Measurements from ENCODE around the gene IGSF9. TPM values are rescaled to one million over a fixed set of nuclear protein-coding genes. Genes with fewer than 3 reads are reported as not detected.

IGSF9 gene
- total RNA-seq, 1 donor from 2014 or later = 0.25 TPM

DNA sequence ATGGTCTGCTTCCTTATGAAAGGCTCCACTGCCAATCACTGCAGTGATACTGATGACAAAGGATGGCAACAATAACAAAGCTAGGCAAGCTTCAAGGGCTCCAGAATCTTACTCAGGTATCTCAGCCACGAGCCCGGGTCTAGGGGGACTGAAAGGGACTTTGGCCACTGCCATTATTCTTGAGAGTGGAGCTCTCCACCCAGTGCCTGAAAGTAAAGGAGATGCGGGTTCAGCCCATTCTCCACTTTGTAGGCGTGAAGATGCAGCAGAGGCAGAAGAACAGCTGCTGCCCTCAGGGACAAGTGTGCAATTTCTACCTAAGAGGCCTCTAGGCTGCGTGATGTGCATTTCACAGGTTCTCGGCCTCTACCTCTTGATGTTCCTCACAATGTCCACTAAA is 40.1 kb upstream of the IGSF9 start:
- intact Hi-C loops (cut with micrococcal nuclease) = no loop called here
- H3K27me3 ChIP-seq (ENCODE audit: low read depth) = peaks cover 5% of the 10 kb centered on the region
- TF ChIP-seq, protein P1, sequence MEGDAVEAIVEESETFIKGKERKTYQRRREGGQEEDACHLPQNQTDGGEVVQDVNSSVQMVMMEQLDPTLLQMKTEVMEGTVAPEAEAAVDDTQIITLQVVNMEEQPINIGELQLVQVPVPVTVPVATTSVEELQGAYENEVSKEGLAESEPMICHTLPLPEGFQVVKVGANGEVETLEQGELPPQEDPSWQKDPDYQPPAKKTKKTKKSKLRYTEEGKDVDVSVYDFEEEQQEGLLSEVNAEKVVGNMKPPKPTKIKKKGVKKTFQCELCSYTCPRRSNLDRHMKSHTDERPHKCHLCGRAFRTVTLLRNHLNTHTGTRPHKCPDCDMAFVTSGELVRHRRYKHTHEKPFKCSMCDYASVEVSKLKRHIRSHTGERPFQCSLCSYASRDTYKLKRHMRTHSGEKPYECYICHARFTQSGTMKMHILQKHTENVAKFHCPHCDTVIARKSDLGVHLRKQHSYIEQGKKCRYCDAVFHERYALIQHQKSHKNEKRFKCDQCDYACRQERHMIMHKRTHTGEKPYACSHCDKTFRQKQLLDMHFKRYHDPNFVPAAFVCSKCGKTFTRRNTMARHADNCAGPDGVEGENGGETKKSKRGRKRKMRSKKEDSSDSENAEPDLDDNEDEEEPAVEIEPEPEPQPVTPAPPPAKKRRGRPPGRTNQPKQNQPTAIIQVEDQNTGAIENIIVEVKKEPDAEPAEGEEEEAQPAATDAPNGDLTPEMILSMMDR (IDR thresholded peaks at IDR 0.05; ENCODE audit: borderline replicate concordance) = no peak
- no peaks in the 10 kb centered on the region for H3K36me3 ChIP-seq
- no peak overlapping the region for H3K27ac ChIP-seq (replicated peaks)
- H3K4me3 ChIP-seq = no peak overlapping the region
- no peaks in the 10 kb centered on the region for H3K4me1 ChIP-seq
- H3K9me3 ChIP-seq (replicated peaks) = no peaks in the 10 kb centered on the region
- DNase-seq = no peak

DNA sequence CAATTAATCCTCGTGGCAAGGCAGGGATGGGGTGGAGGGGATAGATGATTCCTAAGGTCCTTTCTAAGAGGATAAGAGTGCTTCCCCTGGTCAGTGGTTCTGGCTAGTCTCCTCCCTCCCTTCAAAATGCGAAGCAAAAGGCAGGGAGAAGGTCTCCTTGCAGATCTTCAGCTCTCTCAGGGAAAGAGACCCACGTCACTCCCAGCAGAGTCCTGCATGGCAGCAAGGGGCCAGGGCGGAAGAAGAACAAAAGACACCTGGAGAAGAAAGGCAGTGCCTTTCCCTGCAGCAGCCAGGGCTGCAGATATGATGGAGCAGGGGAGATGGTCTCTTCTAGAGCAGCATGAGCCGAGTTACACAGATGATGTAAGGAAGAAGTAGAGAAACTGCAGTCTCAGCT is 38.3 kb upstream of the IGSF9 start:
- H3K4me3 ChIP-seq = no peak overlapping the region
- H3K4me1 ChIP-seq = no peaks in the 10 kb centered on the region
- peaks cover 5% of the 10 kb centered on the region for H3K27me3 ChIP-seq (ENCODE audit: low read depth)
- TF ChIP-seq, protein P1 (IDR thresholded peaks at IDR 0.05; ENCODE audit: borderline replicate concordance) = no peak
- no peak for DNase-seq
- no peaks in the 10 kb centered on the region for H3K9me3 ChIP-seq (replicated peaks)
- H3K36me3 ChIP-seq = no peaks in the 10 kb centered on the region
- intact Hi-C loops (cut with micrococcal nuclease) = no loop called here
- H3K27ac ChIP-seq (replicated peaks) = no peak overlapping the region

DNA sequence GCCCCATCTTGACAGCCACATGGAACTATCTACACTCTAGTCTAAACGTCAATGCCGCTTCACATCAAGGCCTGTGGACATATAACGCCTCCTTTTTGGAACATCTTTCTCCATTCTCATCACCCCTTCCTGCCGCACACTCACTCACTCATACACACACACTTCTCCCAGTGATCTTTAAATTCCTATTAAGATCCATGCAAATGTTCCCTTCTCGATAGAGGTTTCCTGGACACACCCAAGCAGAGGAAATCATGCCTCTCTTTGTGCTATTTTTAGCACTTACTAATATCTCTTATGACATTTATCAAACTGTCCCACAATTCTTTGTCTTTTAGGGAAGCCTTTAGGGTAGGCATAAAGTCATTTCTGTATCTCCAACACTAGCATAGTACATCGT is 36.9 kb upstream of the IGSF9 start:
- TF ChIP-seq, protein P1 (IDR thresholded peaks at IDR 0.05; ENCODE audit: borderline replicate concordance) = no peak
- Histone ChIP-seq H3K27me3 (ENCODE audit: low read depth) (peaks cover 8% of the 10 kb centered on the region), H3K9me3 (replicated peaks) (no peaks in the 10 kb centered on the region), H3K27ac (replicated peaks) (no peak overlapping the region), H3K4me1 (no peaks in the 10 kb centered on the region), H3K36me3 (no peaks in the 10 kb centered on the region), H3K4me3 (no peak overlapping the region)
- DNase-seq = no peak
- intact Hi-C loops (cut with micrococcal nuclease) = no loop called here

DNA sequence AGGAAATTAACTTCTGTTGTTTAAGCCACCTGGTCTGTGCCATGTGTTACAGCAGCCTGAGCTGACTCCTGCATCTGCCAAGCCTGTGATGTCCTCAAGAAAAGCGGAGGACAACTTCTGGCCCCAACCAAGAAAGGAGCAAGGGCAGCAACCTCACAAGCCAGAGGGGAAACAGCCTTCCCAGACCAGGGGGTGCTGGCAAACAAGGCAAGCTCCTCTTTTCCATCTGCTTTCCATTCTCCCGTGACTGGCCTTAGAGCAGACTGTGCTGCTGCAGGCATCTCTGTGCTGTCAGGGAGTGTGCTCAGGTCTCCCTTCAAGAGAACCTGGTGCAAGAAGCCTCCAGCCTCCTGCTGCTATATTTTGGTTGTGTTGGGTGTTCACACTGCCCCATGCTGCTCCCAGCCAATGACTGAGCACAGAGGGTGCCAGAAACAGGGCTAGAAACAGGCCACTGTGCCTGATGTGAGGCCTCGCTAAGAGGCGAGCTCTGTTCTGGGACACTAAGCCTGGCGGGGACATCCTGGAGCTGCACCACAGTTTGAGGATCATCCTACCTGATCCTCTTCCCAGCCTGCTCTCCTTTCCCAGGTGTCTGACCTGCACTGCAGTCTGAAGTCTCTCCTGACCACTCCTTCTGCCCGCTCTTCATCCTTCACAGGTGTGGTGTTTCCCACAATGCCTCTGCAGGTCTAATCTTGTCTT is 36.1 kb upstream of the IGSF9 start:
- no peak for DNase-seq
- H3K27ac ChIP-seq (replicated peaks) = no peak overlapping the region
- H3K36me3 ChIP-seq = no peaks in the 10 kb centered on the region
- H3K4me3 ChIP-seq = no peak overlapping the region
- H3K4me1 ChIP-seq = no peaks in the 10 kb centered on the region
- intact Hi-C loops (cut with micrococcal nuclease) = no loop called here
- no peaks in the 10 kb centered on the region for H3K9me3 ChIP-seq (replicated peaks)
- TF ChIP-seq, protein P1 (IDR thresholded peaks at IDR 0.05; ENCODE audit: borderline replicate concordance) = no peak
- H3K27me3 ChIP-seq (ENCODE audit: low read depth) = peaks cover 8% of the 10 kb centered on the region

DNA sequence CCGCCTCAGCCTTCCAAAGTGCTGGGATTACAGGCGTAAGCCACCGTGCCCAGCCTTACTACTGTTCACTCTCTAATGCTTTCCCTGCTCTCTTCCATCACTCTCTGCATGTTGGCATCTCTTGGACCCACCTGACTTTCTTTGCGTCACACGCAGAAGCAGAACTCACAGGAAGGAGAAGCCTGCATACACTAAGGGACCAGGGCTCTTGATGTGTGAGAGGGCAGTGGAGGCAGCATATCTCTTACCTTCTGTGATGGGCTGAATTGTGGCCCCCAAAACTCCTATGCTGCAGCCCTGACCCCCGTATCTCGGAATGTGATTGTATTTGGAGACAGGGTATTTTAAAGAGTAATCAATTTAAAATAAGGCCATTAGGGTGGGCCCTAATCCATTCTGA is 35.4 kb upstream of the IGSF9 start:
- no peaks in the 10 kb centered on the region for H3K9me3 ChIP-seq (replicated peaks)
- no peak for DNase-seq
- no peaks in the 10 kb centered on the region for H3K36me3 ChIP-seq
- H3K4me3 ChIP-seq = no peak overlapping the region
- peaks cover 8% of the 10 kb centered on the region for H3K27me3 ChIP-seq (ENCODE audit: low read depth)
- no peaks in the 10 kb centered on the region for H3K4me1 ChIP-seq
- no peak overlapping the region for H3K27ac ChIP-seq (replicated peaks)
- intact Hi-C loops (cut with micrococcal nuclease) = no loop called here
- TF ChIP-seq, protein P1 (IDR thresholded peaks at IDR 0.05; ENCODE audit: borderline replicate concordance) = no peak
